ENCODE results near the gene MYT1. TPM values are rescaled to one million over a fixed set of nuclear protein-coding genes. Genes with fewer than 3 reads are reported as not detected.

The MYT1 gene
- total RNA-seq, 1 experiment from 2014 or later: 0.22 TPM

- Histone ChIP-seq H4K20me1 (ENCODE audit: low read length) (no peaks in the 10 kb centered on the region), H3K9ac (ENCODE audit: low read length) (no peak overlapping the region), H3F3A (ENCODE audit: low read length, unreplicated experiment) (no peaks in the 10 kb centered on the region), H3K4me1 (ENCODE audit: insufficient read depth, low read length) (no peaks in the 10 kb centered on the region), H3K27ac (ENCODE audit: low read length) (no peak overlapping the region), H2AFZ (ENCODE audit: low read length) (no peak overlapping the region), H3K9me3 (ENCODE audit: low read length) (no peaks in the 10 kb centered on the region), H3K79me2 (ENCODE audit: low read length) (no peaks in the 10 kb centered on the region), H3K27me3 (ENCODE audit: low read length) (peaks cover 29% of the 10 kb centered on the region), H3K4me3 (ENCODE audit: low read length) (no peak overlapping the region), H3K4me2 (ENCODE audit: low read length) (no peak overlapping the region), H3K9me2 (replicated peaks; ENCODE audit: low read length) (no peaks in the 10 kb centered on the region), H3K36me3 (ENCODE audit: low read depth, low read length) (no peaks in the 10 kb centered on the region)
- CTCF ChIA-PET: no interaction called here
- TF ChIP-seq CTCF (conservative IDR thresholded peaks at IDR 0.05; ENCODE audit: low read depth, low read length) (no peak), EZH2phosphoT487 (IDR thresholded peaks at IDR 0.05; ENCODE audit: borderline replicate concordance, low read length) (no peak), EZH2 (IDR thresholded peaks at IDR 0.05; ENCODE audit: low read length, unreplicated experiment) (no peak)
- no TSS peak for BruUV-seq (replicated peaks)
- intact Hi-C loops (cut with micrococcal nuclease): no loop called here
- DNase-seq (no peak), ATAC-seq (no peak)
- POLR2A ChIA-PET (ENCODE audit: unreplicated experiment): no interaction called here
Measured at GRCh38 chr20:64226686-64227580, 62.7 kb downstream of the MYT1 start.

GRCh38 chr20:64228086-64228653 is 63.9 kb downstream of the MYT1 start:
- intact Hi-C loops (cut with micrococcal nuclease): no loop called here
- H3K79me2 ChIP-seq (ENCODE audit: low read length): no peaks in the 10 kb centered on the region
- no peak overlapping the region for H3K27ac ChIP-seq (ENCODE audit: low read length)
- no peaks in the 10 kb centered on the region for H3K9me3 ChIP-seq (ENCODE audit: low read length)
- no peak overlapping the region for H3K9ac ChIP-seq (ENCODE audit: low read length)
- peaks cover 29% of the 10 kb centered on the region for H3K27me3 ChIP-seq (ENCODE audit: low read length)
- H3K36me3 ChIP-seq (ENCODE audit: low read depth, low read length): no peaks in the 10 kb centered on the region
- H3K4me1 ChIP-seq (ENCODE audit: insufficient read depth, low read length): no peaks in the 10 kb centered on the region
- H4K20me1 ChIP-seq (ENCODE audit: low read length): no peaks in the 10 kb centered on the region
- ChIA-PET CTCF (no interaction called here), POLR2A (ENCODE audit: unreplicated experiment) (no interaction called here)
- DNase-seq (no peak), ATAC-seq (no peak)
- no TSS peak for BruUV-seq (replicated peaks)
- TF ChIP-seq EZH2phosphoT487 (IDR thresholded peaks at IDR 0.05; ENCODE audit: borderline replicate concordance, low read length) (no peak), CTCF (conservative IDR thresholded peaks at IDR 0.05; ENCODE audit: low read depth, low read length) (no peak), EZH2 (IDR thresholded peaks at IDR 0.05; ENCODE audit: low read length, unreplicated experiment) (no peak)
- H3K9me2 ChIP-seq (replicated peaks; ENCODE audit: low read length): no peaks in the 10 kb centered on the region
- no peak overlapping the region for H3K4me2 ChIP-seq (ENCODE audit: low read length)
- no peak overlapping the region for H3K4me3 ChIP-seq (ENCODE audit: low read length)
- no peak overlapping the region for H2AFZ ChIP-seq (ENCODE audit: low read length)
- H3F3A ChIP-seq (ENCODE audit: low read length, unreplicated experiment): no peaks in the 10 kb centered on the region

Data from PC-3 (cell line).